ENCODE data around the gene MAGED4. TPM values are rescaled to one million over a fixed set of nuclear protein-coding genes. Genes with fewer than 3 reads are reported as not detected.

The MAGED4 gene
- total RNA-seq, 2 donors from 2014 or later, result 0.73 to 7.9 TPM

DNA sequence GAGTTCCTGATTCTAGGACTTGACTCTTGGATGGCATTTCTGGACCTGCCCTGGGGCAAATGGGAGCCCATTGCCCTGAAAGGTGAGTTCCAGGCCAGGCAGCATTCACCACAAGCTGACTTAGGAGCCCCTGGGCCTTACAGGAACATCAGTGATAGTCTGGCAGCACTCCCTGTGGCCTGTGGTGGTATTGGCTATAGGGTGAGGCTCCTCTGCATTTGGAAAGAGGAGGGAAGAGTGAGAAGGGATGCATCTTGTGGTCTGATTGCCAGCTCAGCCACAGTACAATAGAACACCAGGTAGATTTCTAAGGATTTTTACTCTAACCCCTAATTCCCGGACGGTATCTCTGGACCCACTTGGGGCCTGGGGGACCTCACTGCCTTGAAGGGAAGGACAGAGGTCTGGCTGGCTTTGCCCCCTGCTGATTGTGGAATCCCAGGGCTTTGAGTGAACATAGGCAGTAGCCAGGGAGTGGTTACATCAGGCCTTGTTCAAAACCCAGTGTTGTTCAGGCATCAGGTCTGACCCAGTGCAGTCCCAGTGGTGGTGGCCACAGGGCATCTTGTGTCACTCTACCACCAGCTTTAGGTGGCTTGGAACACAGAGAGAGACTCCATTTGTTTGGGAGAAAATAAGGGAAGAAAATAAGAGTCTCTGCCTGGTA lies 32.9 kb downstream of the MAGED4 start:
- 77% methylated on average over 2 of the region's 2 CpGs for WGBS

DNA sequence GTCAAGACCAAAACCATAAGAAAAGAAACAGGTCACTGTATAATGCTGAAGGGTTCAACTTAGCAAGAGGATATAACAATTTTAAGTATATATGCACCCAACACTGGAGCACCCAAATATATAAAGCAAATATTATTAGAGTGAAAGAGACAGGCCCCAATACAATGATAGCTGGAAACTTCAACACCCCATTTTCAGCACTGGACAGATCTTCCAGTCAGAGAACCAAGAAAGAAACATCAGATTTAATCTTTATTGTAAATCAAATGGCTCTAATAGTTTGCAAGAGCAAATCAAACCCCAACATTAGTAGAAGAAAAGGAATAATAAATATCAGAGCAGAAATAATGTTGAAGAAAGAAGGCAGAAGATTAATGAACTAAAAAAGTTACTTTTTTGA lies 36.2 kb downstream of the MAGED4 start:
- TF ChIP-seq POLR2AphosphoS5 (IDR thresholded peaks at IDR 0.05), result no peak
- TF ChIP-seq POLR2A (IDR thresholded peaks at IDR 0.05), result no peak
- TF ChIP-seq CTCF (IDR thresholded peaks at IDR 0.05), result no peak
- DNase-seq (ENCODE audit: low spot score), result no peak
- no peaks in the 10 kb centered on the region for H3K36me3 ChIP-seq
- H3K4me3 ChIP-seq, result no peak overlapping the region
- no peaks in the 10 kb centered on the region for H3K9me3 ChIP-seq
- no peaks in the 10 kb centered on the region for H3K4me1 ChIP-seq (replicated peaks)
- no peaks in the 10 kb centered on the region for H3K27me3 ChIP-seq (replicated peaks; ENCODE audit: insufficient read depth)
- intact Hi-C loops (cut with DNase I), result no loop called here
- H3K27ac ChIP-seq, result no peak overlapping the region

More for the DNA sequence above, 32.9 kb downstream of the MAGED4 start:
- H3K4me3 ChIP-seq, result no peak overlapping the region
- DNase-seq (ENCODE audit: low spot score), result no peak
- H3K36me3 ChIP-seq, result no peaks in the 10 kb centered on the region
- intact Hi-C loops (cut with DNase I), result no loop called here
- no peak overlapping the region for H3K27ac ChIP-seq
- no peak for TF ChIP-seq POLR2AphosphoS5 (IDR thresholded peaks at IDR 0.05)
- TF ChIP-seq CTCF (IDR thresholded peaks at IDR 0.05), result no peak
- no peak for TF ChIP-seq POLR2A (IDR thresholded peaks at IDR 0.05)
- no peaks in the 10 kb centered on the region for H3K27me3 ChIP-seq (replicated peaks; ENCODE audit: insufficient read depth)
- H3K4me1 ChIP-seq (replicated peaks), result no peaks in the 10 kb centered on the region
- H3K9me3 ChIP-seq, result no peaks in the 10 kb centered on the region

Small RNA genes lying within 50 kb of the gene (small RNA-seq; reads per million reads assigned to genes)
- 0 reads per million in 2 donors for gene SNORA11D

Other genes with a start within 250 kb of the MAGED4 start
- 10 to 100 TPM; 23.1 to 29.9 TPM for gene MAGED4B, start 115.7 kb upstream of the MAGED4 start, total RNA-seq
- gene XAGE2, start 184.1 kb downstream of the MAGED4 start, total RNA-seq, result not detected